Right atrium auricular region (tissue), 2 donors: Measurements from ENCODE around the gene NDST1. TPM values are rescaled to one million over a fixed set of nuclear protein-coding genes. Genes with fewer than 3 reads are reported as not detected.

Source experiments
- DNase-seq: peaks from one replicate; pipeline ENCODE4 v3.0.0-alpha.2; 2019; ENCODE audit warnings: low spot score
- H3K27ac ChIP-seq, 2 donors: fragments of 200-600 bp; sonication (generic); 1 replicate in 1 of 2; 2 replicates in 1 of 2; pipeline ENCODE4 v1.5.1; 2016 to 2019
- H3K27me3 ChIP-seq, 2 donors: fragments of 200-600 bp; sonication (generic); one replicate each; pipeline versions ENCODE4 v1.5.1 to v1.6.0; 2017 to 2019
- H3K36me3 ChIP-seq: fragments of 200-600 bp; sonication (generic); one replicate; pipeline ENCODE4 v1.5.1; 2016
- H3K4me1 ChIP-seq, 2 donors: fragments of 200-600 bp; sonication (generic); one replicate each; pipeline versions ENCODE4 v1.5.1 to v1.6.0; 2017 to 2019
- H3K4me3 ChIP-seq, 2 donors: fragments of 200-600 bp; sonication (generic); 1 replicate in 1 of 2; 2 replicates in 1 of 2; pipeline ENCODE4 v1.5.1; 2017 to 2019; ENCODE audit warnings: mild to moderate bottlenecking in 1 of 2, moderate library complexity in 1 of 2
- H3K9me3 ChIP-seq, 2 donors: fragments of 200-600 bp; sonication (generic); one replicate each; pipeline ENCODE4 v1.5.1; 2019
- CTCF ChIP-seq, 2 donors: fragments of 200-600 bp; sonication (generic); IDR thresholded peaks; one replicate each; pipeline ENCODE4 v1.5.1; 2019; ENCODE audit warnings: antibody characterized with exemption in 2 of 2
- total RNA-seq, 2 donors: library from RNA; depleted of rRNA; stranded (reverse); fragments of >200 nt; gene quantifications; one replicate each; pipeline ENCODE4 v1.1.0, GENCODE V29; 2016

NDST1 gene
- total RNA-seq, 2 donors from 2014 or later, result 81.4 to 91.8 TPM

GRCh38 chr5:150549735-150550134 lies 41.8 kb downstream of the NDST1 start:
- H3K27ac ChIP-seq, result no peak overlapping the region
- TF ChIP-seq CTCF (IDR thresholded peaks at IDR 0.05), result no peak
- H3K4me1 ChIP-seq, result no peaks in the 10 kb centered on the region
- no peak for DNase-seq
- H3K27me3 ChIP-seq, result no peaks in the 10 kb centered on the region
- peaks cover 95% of the 10 kb centered on the region for H3K36me3 ChIP-seq
- no peaks in the 10 kb centered on the region for H3K9me3 ChIP-seq
- H3K4me3 ChIP-seq, result no peak overlapping the region

DNA sequence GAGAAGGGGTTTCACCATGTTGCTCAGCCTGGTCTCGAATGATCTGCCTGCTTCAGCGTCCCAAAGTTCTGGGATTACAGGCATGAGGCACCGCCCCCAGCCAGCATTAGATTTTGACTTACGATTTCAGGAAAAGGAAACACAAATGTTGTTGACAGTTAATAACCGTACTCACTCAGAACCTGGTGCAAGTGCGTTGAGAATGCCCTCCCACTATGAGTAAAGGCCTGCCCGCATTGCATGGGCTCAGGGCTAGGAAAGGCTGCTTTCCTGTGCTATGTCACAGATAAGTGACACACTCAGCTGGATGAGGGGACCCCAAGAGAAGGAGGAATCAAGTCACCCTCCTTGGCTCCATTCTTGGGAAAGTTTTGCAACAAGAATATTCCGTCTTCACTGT lies 42.4 kb downstream of the NDST1 start:
- Histone ChIP-seq H3K27ac (no peak overlapping the region), H3K4me1 (no peaks in the 10 kb centered on the region), H3K27me3 (no peaks in the 10 kb centered on the region), H3K9me3 (no peaks in the 10 kb centered on the region), H3K36me3 (peaks cover 95% of the 10 kb centered on the region), H3K4me3 (no peak overlapping the region)
- no peak for DNase-seq
- TF ChIP-seq CTCF (IDR thresholded peaks at IDR 0.05), result no peak

DNA sequence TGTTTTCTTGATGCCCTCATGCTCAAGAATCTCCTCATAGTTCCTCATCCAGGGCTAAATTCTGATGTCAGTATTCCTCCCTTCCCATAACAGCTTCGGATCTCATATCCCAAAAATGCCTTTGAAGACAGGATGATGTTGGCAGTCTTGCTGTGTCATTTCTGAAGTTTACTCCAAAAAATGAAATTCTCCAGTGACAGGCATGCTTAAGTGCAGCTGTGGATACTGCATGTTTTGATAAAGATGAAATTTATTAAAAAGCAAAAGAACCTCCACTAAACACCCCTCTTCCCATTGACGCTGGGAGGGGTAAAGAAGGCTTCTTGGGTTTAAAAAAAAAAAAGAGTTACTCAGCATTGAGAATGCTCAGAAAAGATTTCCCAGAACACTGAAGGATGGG lies 43.1 kb downstream of the NDST1 start:
- no peak for DNase-seq
- H3K4me3 ChIP-seq, result no peak overlapping the region
- peaks cover 88% of the 10 kb centered on the region for H3K36me3 ChIP-seq
- no peak overlapping the region for H3K27ac ChIP-seq
- H3K27me3 ChIP-seq, result no peaks in the 10 kb centered on the region
- no peaks in the 10 kb centered on the region for H3K4me1 ChIP-seq
- TF ChIP-seq CTCF (IDR thresholded peaks at IDR 0.05), result no peak
- no peaks in the 10 kb centered on the region for H3K9me3 ChIP-seq

- no peak for DNase-seq
- no peak overlapping the region for H3K27ac ChIP-seq
- no peak overlapping the region for H3K4me3 ChIP-seq
- no peaks in the 10 kb centered on the region for H3K27me3 ChIP-seq
- H3K9me3 ChIP-seq, result no peaks in the 10 kb centered on the region
- peaks cover 66% of the 10 kb centered on the region for H3K36me3 ChIP-seq
- no peak for TF ChIP-seq CTCF (IDR thresholded peaks at IDR 0.05)
- H3K4me1 ChIP-seq, result no peaks in the 10 kb centered on the region
These were observed 45.5 kb downstream of the NDST1 start for GRCh38 chr5:150553402-150553801.

GRCh38 chr5:150553911-150554310 lies 46.0 kb downstream of the NDST1 start:
- H3K4me1 ChIP-seq, result no peaks in the 10 kb centered on the region
- DNase-seq, result no peak
- no peak overlapping the region for H3K27ac ChIP-seq
- H3K36me3 ChIP-seq, result peaks cover 61% of the 10 kb centered on the region
- H3K9me3 ChIP-seq, result no peaks in the 10 kb centered on the region
- no peak for TF ChIP-seq CTCF (IDR thresholded peaks at IDR 0.05)
- no peak overlapping the region for H3K4me3 ChIP-seq
- H3K27me3 ChIP-seq, result no peaks in the 10 kb centered on the region

DNA sequence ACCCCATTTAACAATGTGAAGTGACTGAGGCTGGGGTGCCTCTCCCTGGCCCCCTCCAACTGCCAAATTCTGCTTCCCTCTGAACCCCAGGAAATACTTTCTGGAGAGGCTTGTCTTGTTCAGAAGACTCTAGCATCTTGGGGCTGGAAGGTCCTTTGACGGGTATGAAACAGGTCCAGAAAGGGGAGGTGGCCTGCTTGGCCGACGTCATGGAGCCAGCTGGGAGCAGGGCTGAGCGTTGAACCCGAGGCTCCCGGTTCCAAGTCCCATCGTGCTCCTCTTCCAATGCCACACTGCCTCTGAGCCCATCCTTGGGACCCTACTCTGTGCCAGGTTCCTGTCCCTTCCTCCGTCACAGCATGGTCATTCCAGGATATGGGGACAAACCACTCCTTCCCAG lies 46.9 kb downstream of the NDST1 start:
- no peak for TF ChIP-seq CTCF (IDR thresholded peaks at IDR 0.05)
- no peak for DNase-seq
- peaks cover 52% of the 10 kb centered on the region for H3K36me3 ChIP-seq
- H3K27ac ChIP-seq, result no peak overlapping the region
- no peaks in the 10 kb centered on the region for H3K4me1 ChIP-seq
- no peak overlapping the region for H3K4me3 ChIP-seq
- H3K9me3 ChIP-seq, result no peaks in the 10 kb centered on the region
- H3K27me3 ChIP-seq, result no peaks in the 10 kb centered on the region
